HG03565 (cell line): ENCODE data around the gene DIPK1C.

Experiments used
- ATAC-seq: cut with Tn5 transposase; IDR thresholded peaks from one replicate; pipeline ENCODE4 v1.9.1; 2021; ENCODE audit warnings: mild to moderate bottlenecking, moderate library complexity; ENCODE audit not compliant: unreplicated experiment

The DIPK1C gene

GRCh38 chr18:74390900-74391299 lies 66.2 kb downstream of the DIPK1C start:
- ATAC-seq: no peak

- no peak for ATAC-seq
Observed at GRCh38 chr18:74389991-74390390, 67.1 kb downstream of the DIPK1C start.

- ATAC-seq: no peak
Observed at GRCh38 chr18:74389171-74389927, 67.8 kb downstream of the DIPK1C start.

GRCh38 chr18:74388227-74388626 lies 68.9 kb downstream of the DIPK1C start:
- ATAC-seq: no peak

GRCh38 chr18:74387383-74387782 lies 69.7 kb downstream of the DIPK1C start:
- no peak for ATAC-seq
